ENCODE results near the gene NFATC2IP.

- TF ChIP-seq CTCF (IDR thresholded peaks at IDR 0.05) (no peak), ZFX (IDR thresholded peaks at IDR 0.05; ENCODE audit: borderline replicate concordance) (no peak)
Measured at GRCh38 chr16:28998837-28999236, 48.1 kb downstream of the NFATC2IP start.
